Embryonic facial prominence (tissue), 1 donor: ENCODE results near the gene CPA5.

Source experiments
- DNase-seq: peaks from one replicate; pipeline ENCODE4 v3.0.0-alpha.2; 2016; ENCODE audit errors: extremely low spot score

CPA5 gene

DNA sequence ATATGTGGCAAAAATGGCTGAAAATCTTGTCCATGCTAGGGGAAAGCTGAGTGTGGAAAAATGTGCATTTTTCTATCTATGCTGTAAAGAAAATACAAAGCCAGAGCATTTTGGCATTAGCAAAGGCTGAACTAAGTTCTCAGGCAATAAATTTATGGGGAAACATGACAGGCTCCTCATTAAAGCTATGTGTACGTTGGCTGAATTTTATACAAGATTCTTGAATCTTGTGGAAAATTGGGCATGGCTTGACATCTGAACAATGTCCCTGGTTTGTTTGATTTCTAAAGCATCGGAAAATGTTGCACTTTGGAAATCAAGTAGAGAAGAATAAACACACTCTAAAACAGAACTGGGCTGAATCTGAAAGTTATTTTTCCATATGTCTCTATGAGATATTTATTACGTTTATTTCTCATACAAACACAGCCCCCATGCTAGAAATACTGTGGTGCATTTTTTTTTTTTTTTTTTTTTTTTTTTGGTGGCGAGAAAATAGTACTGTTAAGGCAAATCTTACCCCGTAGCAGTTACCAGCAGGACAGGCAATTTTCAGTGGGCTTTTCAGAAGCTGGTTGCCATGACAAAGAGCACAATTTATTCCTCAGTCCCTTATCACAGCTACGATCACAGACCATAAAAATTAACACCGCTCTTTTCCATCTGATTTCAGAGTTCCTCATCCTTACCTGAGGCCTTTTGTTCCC, 52.6 kb downstream of the CPA5 start:
- no peak for DNase-seq

DNA sequence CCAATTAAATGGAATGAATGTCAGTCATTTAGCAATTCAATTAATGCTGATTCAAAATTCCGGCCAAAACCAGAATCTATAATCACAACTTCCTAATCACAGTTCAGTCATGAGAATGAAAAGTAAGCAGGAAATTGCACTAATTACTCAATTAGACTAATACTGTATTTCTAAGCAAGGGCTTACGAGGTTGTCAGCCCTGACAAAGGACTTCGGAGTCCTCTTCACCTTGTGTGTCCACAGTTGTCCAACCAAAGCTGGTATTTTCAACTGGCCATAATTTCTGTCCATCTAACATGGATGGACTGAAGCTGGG, 53.1 kb downstream of the CPA5 start:
- DNase-seq = no peak

DNA sequence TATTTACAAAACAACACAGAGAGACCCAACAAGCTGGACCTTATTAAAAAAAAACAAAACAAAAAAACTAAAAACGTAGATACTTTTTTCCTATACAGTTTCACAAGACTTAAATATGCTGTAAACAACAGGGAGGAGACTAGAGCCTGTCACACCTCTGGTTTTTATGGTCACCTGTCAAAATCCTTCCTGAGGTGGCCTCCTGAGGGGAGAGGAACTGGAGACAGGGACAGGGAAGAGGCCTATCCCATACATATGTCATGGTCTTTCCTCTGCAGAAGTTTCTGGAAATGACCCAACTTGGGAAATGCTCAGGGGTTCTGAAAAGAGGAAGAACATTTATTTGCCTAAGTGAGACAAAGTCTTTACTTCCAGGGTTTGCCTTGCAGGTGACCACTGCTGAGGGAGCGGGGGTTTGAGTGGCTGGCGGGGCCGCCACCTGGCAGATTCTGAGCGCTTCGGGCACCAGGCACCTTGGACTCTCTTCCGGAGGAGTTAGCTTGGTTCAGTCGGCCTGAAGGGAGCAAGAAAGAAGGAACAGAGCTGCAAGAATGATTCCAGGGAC, 54.0 kb downstream of the CPA5 start:
- DNase-seq = no peak

DNA sequence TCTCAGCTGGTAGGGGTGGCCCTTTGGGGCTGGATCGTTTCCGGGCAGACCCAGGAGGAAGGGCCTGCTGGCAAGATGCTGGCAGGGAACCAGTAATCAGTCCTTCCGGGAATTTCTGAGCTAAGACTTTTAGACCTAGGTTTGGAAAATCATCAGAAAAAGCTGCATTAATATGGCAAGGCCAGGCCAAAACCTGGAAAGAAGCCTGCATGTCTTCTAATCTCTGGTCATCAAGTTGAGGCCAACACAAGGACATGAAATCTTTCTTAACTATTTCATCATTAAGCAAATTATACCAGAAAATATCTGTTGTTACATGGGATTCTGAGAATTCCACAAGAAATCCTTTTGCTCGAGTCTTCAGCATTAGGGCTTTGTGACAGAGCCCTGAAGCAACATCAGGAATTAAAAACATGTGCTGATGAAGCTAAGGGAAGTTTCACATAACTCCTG, 55.5 kb downstream of the CPA5 start:
- no peak for DNase-seq

DNA sequence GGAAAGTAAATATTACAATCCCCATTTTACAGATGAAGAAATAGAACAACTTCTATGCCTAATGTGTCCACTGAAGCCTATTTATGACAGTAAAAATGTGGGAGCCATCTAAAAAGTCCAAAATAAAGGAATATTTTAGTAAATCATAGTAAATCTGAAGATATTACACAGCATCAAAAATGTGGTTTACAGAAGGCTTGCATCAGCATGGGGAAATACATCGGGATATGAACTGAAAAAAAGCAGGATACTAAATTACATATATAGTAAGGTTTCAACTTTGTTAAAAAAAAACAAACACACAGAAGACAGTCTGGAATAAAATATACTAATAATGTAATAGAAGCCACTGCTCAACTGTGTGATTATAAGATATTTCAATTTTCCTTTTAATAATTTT, 56.5 kb downstream of the CPA5 start:
- no peak for DNase-seq

DNA sequence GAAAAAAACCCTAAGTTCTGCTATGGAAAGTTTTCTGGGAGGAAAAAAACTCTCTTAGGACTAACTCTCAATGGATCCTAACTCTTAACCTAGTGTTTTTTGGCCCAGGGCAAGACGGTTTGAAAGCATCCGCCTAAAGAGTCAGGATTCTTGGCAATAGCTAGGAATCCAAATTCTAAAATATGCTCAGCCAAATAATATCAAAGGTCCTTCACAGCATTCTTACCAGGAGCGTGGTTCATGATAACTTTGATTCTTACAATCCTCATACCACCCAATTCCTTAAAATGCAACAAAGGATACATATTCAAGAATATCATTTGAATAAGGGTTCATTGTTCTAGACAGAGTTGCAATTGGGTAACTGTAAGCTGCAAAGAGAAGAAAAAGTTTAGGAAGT, 57.0 kb downstream of the CPA5 start:
- no peak for DNase-seq

DNA sequence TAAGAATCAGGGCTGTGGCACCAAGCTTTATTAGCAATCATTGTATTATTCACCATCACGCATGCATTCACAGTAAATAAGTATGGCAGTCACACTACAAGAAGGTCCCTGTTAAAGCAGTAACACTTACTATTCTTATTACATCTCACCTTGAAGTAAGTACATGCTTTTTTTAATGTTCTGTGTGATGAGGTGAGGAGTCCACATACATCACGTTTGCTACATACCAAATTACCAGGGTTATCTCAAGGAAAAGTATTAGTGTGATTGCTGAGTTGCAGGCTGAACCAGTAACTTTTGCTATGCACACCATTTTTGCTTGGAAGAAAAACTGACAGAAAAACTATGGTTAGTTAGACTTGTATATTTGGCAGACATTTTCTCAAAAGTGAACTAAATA, 60.4 kb downstream of the CPA5 start:
- no peak for DNase-seq

DNA sequence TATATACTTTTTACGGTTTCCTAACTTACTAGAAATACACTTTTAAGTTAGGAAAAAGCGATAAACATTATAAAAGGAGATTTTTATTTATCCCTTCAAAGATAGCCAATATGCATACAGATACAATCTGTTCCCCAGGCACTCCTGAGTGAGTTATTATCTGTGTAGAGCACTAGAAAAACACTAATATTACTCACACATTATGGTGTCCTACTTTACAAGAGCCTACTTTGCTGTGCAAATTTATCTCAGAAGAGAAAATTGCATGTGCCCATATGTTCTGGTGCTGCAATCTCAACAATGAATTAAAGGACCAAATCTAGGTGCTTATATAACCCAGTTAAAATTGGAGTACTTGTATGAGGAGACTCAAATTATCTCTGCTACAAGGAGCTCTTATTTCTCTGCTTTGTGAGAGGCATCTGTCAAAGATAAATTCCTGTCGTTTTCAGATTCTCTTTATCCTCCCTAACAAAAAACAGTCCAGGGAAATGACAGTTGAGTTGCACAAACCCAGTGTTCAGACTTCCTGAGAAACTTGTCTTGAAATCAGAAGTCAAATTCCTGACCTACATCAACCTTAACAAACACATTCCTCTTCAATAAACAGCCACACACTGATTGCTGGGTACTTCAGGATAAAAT, 64.6 kb downstream of the CPA5 start:
- no peak for DNase-seq

DNA sequence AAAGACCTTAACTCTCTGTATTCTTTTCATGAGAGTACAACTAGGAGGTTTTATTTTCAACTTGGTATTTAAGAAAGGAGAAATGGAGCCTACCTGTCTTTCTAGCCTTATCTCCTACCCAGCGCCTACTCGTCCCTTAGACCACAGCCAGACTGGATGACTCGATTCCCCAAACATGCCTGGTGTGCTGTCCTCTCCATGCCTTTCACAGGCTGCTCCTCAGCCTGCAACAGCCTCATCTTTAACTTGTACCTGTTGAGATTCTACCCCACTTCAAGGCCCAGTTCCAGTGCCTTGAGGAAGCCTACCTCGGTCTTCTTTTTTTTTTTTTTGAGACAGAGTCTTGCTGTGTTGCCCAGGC, 65.1 kb downstream of the CPA5 start:
- no peak for DNase-seq

DNA sequence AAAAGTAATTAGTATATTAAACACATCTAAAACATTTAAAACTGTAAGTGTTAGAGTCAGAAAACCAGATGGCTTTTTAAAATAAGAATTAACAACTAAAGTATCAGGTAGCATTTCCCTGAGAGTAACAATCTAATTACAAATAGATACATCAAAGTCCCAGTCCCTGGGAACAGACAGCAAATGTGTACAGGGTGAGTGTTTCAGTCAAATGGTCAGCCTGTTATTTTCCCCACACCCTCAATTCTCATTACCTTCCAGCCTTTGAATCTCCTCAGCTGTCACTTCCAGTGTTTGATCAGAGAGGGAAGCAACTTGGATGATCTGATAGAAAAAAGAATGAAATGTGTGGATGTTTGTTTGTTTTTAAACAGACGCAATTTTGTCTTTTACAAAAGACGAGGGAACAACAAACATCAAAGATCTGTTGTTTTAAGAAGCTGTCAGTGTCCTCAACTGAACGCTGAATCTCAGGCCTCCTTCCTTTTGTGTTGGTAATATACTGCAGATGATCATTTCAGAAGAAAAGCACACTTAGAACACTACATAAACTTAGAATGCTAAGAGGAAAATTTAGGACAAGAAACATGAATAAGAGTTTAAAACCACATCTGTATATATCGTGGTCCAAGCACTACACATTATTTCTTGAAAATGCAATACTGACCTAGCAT, 66.4 kb downstream of the CPA5 start:
- no peak for DNase-seq

DNA sequence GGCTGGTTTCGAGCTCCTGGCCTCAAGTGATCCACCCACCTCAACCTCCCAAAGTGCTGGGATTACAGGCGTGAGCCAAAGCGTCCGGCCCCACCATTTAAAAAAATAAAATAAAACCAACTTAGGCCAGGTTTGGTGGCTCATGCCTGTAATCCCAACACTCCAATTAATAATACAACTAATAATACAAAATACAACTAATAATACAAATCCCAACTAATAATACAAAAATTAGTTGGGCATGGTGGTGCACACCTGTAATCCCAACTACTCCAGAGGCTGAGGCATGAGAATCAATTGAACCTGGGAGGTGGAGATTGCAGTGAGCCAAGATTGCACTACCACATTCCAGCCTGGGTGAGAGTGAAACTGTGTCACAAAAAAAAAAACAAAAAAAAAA, 68.6 kb downstream of the CPA5 start:
- DNase-seq = no peak

DNA sequence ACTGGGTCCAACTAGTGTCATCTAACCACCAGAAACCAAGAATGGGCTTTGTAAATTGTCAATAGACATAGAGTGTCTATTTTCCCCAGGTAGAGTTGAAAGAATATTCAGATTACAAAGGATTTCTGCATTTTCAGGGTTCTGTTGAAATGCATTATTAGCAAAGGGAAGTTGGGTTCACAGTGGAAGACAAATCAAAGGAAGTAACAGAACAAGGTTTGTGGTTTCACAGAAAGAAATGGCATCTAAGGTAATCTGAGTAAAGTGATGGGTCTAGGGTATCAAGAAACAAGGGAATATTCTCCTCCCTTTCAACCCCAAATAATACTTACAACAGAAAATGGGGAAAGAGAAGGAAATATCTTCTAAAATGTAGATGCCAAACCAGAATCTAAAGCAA, 70.4 kb downstream of the CPA5 start:
- DNase-seq = no peak

DNA sequence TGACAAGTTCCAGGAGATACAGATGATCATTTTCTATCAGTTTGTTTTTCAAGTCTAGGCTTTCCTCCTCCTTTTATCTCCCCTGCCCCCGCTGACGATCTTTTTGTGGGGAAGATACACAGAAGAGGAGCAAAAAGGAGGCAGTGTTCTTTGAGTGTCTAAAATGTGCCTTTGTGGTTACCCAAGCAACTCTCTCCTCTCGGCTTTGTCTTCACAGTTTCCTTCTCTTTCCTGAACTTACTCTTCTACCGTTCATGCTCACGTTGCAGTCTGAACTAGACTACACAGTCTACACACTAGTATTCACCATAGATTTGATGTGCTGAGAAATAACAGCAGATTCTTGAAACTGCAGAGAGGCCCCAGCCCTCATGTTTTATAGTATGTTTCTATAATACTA, 72.6 kb downstream of the CPA5 start:
- no peak for DNase-seq

DNA sequence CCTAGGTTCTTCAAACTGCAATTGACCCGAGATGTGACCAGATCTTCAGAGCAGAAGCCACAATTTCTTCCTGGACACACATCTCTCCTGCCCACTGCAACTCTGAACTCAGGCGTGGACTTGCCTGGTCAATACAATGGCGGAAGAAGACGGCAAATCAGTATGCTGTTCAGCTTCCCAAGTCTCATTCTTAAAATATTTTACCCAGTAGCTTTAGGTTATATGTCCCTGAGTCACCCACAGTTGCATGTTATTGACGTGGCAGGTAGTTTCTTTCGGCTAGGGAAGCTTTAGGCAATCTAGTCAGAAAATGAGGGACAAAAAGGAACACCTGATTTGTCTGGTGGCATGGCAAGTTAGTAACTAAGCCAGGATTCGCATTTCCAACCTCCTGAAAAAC, 73.7 kb downstream of the CPA5 start:
- DNase-seq = no peak
